Astrocyte (in vitro differentiated cells and primary cell): Measurements from ENCODE around the gene GOLGA8J.

Source experiments
- EZH2 ChIP-seq: IDR thresholded peaks from 2 replicates; pipeline ENCODE4 v1.6.1; 2012; ENCODE audit warnings: mild to moderate bottlenecking, low read length, inconsistent platforms; ENCODE audit not compliant: insufficient read depth
- TF ChIP-seq, protein P1 (sequence below): IDR thresholded peaks from 2 replicates; pipeline ENCODE4 v1.5.1; 2011; ENCODE audit warnings: low read depth, mild to moderate bottlenecking, inconsistent platforms, low read length, moderate library complexity; ENCODE audit not compliant: insufficient read depth

DNA sequence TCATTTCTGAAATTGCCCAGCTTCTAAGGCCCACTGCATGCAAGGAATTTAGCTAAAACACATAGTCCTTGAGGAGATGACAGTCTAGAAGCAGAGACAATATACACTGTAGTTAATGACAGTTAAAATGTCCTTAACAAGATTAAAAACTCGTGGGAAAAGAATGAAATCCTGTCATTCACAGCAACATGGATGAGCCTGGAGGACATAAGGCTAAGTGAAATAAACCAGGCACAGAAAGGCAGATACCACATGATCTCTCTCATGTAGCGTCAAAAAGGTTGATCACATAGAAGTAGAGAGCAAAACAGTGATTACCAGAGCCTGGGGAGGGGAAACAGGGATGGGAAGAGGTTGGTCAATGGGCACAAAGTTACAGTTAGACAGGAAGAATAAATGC lies 36.3 kb upstream of the GOLGA8J start:
- TF ChIP-seq, protein P1, sequence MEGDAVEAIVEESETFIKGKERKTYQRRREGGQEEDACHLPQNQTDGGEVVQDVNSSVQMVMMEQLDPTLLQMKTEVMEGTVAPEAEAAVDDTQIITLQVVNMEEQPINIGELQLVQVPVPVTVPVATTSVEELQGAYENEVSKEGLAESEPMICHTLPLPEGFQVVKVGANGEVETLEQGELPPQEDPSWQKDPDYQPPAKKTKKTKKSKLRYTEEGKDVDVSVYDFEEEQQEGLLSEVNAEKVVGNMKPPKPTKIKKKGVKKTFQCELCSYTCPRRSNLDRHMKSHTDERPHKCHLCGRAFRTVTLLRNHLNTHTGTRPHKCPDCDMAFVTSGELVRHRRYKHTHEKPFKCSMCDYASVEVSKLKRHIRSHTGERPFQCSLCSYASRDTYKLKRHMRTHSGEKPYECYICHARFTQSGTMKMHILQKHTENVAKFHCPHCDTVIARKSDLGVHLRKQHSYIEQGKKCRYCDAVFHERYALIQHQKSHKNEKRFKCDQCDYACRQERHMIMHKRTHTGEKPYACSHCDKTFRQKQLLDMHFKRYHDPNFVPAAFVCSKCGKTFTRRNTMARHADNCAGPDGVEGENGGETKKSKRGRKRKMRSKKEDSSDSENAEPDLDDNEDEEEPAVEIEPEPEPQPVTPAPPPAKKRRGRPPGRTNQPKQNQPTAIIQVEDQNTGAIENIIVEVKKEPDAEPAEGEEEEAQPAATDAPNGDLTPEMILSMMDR: no peak
- TF ChIP-seq EZH2: no peak
